ENCODE results near the gene SPSB2. TPM values are rescaled to one million over a fixed set of nuclear protein-coding genes. Genes with fewer than 3 reads are reported as not detected.
"Not testable (repeated sequence)": the region's sequence is repeated elsewhere in the genome, so short reads cannot be mapped to it uniquely, and the experiment has no call there.

The SPSB2 gene
- total RNA-seq, 4 donors from 2014 or later = 4.1 to 6.5 (median 5.7) TPM

- TF ChIP-seq CTCF (IDR thresholded peaks at IDR 0.05) = no peak
- DNase-seq (ENCODE audit: low spot score) = no peak
Measured at GRCh38 chr12:6896846-6897435, 23.8 kb upstream of the SPSB2 start.

GRCh38 chr12:6894321-6894720 is 21.2 kb upstream of the SPSB2 start:
- no peak for TF ChIP-seq CTCF (IDR thresholded peaks at IDR 0.05)
- ATAC-seq (ENCODE audit: low FRiP score) (no peak), DNase-seq (ENCODE audit: low spot score) (no peak)

More at GRCh38 chr12:6896846-6897435, 23.8 kb upstream of the SPSB2 start:
- no peak for ATAC-seq (ENCODE audit: low FRiP score)

DNA sequence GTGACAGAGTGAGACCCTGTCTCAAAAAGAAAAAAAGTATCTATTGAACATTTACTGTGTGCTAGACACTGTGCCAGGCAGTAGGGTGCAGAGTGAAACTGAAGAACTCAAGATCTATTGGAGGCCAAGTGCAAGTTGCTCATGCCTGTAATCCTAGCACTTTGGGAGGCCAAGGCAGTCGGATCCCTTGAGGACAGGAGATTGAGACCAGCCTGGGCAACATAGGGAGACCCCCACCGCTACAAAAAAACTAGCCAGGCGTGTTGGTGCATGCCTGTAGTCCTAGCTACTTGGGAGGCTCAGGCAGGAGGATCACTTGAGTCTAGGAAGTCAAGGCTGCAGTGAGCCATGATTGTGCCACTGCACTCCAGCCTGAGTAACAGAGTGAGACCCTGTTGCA is 19.6 kb upstream of the SPSB2 start:
- not testable (repeated sequence) for DNase-seq (ENCODE audit: low spot score)

DNA sequence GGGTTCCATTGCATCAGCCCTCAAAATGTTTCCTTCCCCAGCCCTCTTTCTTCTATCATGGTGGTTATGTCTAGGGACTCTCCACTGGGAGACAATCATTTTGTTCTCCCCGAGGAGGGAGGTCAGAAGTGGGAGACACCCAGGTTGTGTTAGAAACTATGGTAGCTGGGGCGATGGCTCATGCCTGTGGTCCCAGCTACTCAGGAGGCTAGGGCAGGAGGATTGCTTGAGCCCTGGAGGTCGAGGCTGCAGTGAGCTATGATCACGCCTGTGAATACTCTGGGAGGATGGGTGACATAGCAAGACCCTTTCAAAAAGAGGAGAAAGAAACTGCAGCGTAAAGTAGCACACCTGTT is 18.5 kb upstream of the SPSB2 start:
- DNase-seq (ENCODE audit: low spot score) (no peak), ATAC-seq (ENCODE audit: low FRiP score) (peak; percentile 3)
- TF ChIP-seq CTCF (IDR thresholded peaks at IDR 0.05) = no peak

More for the DNA sequence above, 19.6 kb upstream of the SPSB2 start:
- not testable (repeated sequence) for ATAC-seq (ENCODE audit: low FRiP score)

GRCh38 chr12:6890789-6891645 is 17.9 kb upstream of the SPSB2 start:
- TF ChIP-seq CTCF (IDR thresholded peaks at IDR 0.05) = peak in 1 of 3 donors; percentile 82
- ATAC-seq (ENCODE audit: low FRiP score) (peak; percentile 98), DNase-seq (ENCODE audit: low spot score) (peak; percentile 88)

GRCh38 chr12:6889775-6890573 is 16.9 kb upstream of the SPSB2 start:
- not testable (repeated sequence) for DNase-seq (ENCODE audit: low spot score); ATAC-seq (ENCODE audit: low FRiP score)

DNA sequence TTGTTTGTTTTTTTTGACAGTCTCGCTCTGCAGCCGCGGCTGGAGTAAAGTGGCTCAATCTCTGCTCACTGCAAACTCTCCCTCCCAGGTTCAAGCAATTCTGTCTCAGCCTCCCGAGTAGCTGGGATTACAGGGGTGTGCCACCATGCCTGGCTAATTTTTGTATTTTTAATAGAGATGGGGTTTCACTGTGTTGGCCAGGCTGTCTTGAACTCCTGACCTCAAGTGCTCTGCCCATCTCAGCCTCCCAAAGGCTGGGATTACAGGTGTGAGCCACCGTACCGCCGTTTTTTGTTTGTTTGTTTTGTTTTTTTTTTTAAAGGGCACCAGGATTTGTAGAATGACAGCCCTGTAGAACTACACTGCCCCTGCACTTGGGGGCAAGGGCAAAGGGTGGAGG is 15.7 kb upstream of the SPSB2 start:
- not testable (repeated sequence) for DNase-seq (ENCODE audit: low spot score); ATAC-seq (ENCODE audit: low FRiP score)

DNA sequence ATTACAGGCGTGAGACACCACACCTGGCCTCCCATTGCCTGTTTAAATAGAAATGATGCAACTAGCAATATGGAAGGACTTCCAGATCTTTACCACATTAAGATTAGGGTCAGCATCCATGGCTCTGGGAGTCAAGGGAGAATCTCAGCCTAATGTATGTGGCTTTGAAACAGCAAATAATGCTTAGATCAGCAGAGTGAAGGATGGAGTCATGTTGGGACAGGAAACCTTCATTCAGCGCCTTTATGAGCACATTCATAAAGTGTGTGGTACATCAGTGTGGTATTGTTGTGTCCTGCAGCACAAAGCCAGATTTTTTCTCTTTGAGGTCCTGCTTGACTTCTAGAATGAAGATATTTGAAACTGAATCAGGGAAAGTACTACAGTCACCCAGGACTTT is 15.3 kb upstream of the SPSB2 start:
- DNase-seq (ENCODE audit: low spot score) (no peak), ATAC-seq (ENCODE audit: low FRiP score) (no peak)
- TF ChIP-seq CTCF (IDR thresholded peaks at IDR 0.05) = no peak

All from omental fat pad (tissue), 4 donors.